HG03066 (cell line): ENCODE results near the gene NDUFAF2.
"Not testable (repeated sequence)": the region's sequence is repeated elsewhere in the genome, so short reads cannot be mapped to it uniquely, and the experiment has no call there.

Experiments
- ATAC-seq: cut with Tn5 transposase; IDR thresholded peaks from one replicate; pipeline ENCODE4 v1.9.1; 2021; ENCODE audit warnings: low read depth; ENCODE audit not compliant: unreplicated experiment

Gene NDUFAF2, protein sequence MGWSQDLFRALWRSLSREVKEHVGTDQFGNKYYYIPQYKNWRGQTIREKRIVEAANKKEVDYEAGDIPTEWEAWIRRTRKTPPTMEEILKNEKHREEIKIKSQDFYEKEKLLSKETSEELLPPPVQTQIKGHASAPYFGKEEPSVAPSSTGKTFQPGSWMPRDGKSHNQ

GRCh38 chr5:60944904-60945812 lies at the start of gene NDUFAF2, which contains the start of gene ERCC8:
TSS of gene NDUFAF2 (plus strand) at chr5:60945205. CDS start at chr5:60945256, 51 bp downstream.
TSS of gene ERCC8 (minus strand) at chr5:60945070. CDS start at chr5:60945008, 62 bp downstream.
- ATAC-seq, result peak; percentile 100

DNA sequence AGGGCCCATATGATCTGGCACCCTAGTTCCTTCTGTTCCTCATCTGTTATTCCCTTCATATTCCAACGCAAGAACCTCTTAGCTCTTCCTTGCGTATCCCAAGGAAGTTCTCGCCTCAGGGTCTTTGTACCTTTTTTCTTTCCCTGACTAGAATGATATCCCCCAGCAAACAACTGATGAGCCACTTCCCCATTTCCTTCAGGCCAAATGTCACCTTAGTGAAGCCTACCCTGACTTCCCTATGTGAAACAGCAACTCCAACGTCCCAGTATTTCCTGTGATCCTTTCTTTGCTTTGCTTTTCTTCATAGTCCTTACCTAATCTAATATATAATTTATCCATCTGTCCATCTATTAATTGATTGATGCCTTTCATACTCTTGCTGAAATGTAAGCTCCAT lies 48.0 kb upstream of the NDUFAF2 start:
- ATAC-seq, result no peak

GRCh38 chr5:60903356-60903755 lies 41.6 kb upstream of the NDUFAF2 start:
- ATAC-seq, result no peak

DNA sequence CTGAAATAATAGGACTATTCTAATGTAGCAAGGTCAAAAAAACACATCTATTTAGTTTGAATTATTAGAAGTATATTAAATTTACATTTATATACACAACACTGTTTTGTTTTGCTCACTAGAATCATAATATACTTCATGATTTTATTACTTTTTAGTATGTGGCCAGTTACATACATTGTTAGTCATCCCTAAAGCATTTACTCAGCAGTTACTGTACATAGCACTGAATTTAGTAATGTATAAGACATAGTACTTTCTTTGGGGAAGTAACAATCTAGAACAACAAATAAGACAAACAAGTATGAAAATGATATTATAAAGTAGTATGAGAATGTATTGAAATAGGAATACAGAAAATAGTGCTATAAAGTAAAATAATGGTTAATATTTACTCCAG lies 28.4 kb upstream of the NDUFAF2 start:
- ATAC-seq, result no peak

GRCh38 chr5:60918466-60918865 lies 26.5 kb upstream of the NDUFAF2 start:
- no peak for ATAC-seq

DNA sequence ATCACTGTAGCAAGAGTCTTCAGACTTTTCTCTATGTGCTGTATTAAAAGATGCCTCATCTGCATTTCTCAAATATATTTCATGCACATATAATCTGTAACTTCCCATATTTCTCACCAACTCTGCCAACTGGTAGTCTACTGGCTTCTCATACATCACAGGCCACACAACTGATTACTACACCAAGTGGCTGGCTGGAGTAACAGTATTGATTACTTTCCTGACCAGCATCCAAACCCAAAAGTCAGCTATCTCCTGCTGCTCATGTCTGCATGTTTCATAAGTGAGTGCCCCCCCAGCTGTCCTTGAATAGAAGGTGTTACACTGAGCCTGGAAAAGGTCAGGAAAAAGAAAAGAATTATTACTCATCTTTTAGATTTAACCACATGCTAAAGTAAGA lies 17.6 kb upstream of the NDUFAF2 start:
- no peak for ATAC-seq

GRCh38 chr5:60929024-60929423 lies 16.0 kb upstream of the NDUFAF2 start:
- no peak for ATAC-seq

DNA sequence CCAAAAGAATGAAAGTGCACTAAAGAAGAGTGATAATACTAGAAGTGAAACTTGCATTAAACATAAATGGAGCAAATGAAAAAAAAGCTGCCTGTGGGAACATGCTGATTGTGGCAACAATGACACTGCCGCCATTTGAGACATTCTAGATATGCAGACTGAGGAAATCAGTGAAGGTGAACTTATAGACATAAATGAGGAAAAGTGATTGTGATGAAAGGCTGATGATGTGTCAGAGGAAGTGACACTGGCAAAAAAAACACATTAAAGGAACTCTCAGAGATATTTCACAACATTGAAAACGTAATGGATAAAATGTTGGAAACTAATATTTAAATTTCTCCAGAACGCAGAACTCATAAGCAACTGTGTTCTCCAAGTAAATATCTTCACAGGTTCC lies 1.4 kb upstream of the NDUFAF2 start:
- ATAC-seq, result no peak

DNA sequence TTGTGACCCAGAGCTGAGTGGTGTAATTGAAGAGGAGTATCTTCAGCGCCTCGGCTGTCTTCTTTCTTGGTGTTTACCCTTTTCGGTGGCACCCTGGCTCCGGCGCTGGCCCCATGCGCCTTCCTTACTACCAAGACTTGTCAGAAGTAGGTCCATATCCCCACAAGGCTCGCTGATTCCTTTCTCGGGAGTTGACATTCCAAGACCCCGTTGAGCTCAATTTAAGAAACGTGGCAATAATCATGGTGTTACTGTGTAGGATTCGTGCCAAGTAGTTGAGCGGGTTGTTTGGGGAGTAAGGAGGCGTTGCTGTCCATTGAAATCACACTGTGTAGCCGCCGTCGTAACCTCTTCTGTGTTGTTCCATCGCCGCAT lies 795 bp downstream of the NDUFAF2 start:
- peak; percentile 28 for ATAC-seq

GRCh38 chr5:60948738-60949137 lies 3.7 kb downstream of the NDUFAF2 start:
- no peak for ATAC-seq

GRCh38 chr5:60955239-60955638 lies 10.2 kb downstream of the NDUFAF2 start:
- ATAC-seq, result no peak

DNA sequence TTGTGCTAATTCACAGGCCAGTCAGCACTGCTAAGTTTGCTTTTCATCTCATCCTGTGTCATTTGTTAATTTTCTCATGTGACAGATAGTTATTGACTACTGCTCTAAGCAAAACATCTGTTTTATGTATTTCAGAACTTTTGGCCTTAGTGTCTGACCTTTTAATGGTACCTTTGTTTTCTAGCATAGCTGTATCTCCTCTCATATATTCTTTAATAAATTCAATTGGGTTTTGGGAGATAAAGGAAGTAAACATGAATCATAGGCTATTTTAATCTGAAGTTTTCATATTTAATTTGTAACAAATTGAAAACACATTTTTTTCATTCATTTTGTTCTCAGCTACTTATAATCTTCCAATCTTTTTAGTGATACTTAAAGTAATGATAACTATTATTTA lies 13.1 kb downstream of the NDUFAF2 start:
- ATAC-seq, result no peak

DNA sequence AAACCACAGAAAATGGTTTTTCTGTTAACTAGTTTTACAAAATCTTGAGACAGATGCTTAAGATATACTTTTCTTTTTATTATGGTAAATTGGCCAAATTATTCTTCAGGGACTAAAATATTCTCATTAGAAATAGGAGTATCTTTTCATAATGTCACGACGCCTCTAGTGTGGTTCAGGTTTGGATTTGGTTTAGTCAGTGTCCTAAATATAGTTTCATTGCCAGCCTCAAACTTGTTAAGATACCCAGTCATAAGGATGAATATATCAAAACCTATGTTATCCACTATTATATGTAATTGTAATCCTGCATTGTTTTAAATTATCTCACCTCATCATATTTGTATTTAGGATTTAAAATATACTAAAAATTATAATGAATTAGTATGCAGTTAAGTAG lies 13.7 kb downstream of the NDUFAF2 start:
- ATAC-seq, result no peak

DNA sequence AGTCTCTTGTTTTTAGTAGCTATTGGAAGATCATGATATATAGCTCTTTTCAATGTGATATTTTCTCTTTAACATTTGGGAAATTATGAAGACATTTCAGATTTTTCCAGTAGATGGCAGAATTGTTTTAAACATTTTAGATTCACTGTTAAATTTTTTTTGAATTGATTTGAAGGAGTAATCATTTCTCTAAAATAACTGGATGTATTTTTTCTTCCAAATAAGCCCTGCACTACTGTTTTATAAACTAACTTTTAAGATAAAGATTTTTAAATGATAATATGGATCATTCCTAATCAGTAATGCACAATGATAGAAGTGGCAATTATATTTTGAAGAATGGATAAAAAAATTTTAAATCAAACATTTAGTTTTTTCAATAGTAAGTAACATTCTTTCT lies 14.2 kb downstream of the NDUFAF2 start:
- ATAC-seq, result no peak

- ATAC-seq, result no peak
Observed at GRCh38 chr5:60960591-60960990, 15.6 kb downstream of the NDUFAF2 start.

- ATAC-seq, result no peak
Observed at GRCh38 chr5:60961685-60962084, 16.7 kb downstream of the NDUFAF2 start.

GRCh38 chr5:60972231-60972630 lies 27.2 kb downstream of the NDUFAF2 start:
- no peak for ATAC-seq

- no peak for ATAC-seq
Observed at GRCh38 chr5:60977956-60978737, 33.1 kb downstream of the NDUFAF2 start.

GRCh38 chr5:60978968-60979367 lies 34.0 kb downstream of the NDUFAF2 start:
- ATAC-seq, result no peak

DNA sequence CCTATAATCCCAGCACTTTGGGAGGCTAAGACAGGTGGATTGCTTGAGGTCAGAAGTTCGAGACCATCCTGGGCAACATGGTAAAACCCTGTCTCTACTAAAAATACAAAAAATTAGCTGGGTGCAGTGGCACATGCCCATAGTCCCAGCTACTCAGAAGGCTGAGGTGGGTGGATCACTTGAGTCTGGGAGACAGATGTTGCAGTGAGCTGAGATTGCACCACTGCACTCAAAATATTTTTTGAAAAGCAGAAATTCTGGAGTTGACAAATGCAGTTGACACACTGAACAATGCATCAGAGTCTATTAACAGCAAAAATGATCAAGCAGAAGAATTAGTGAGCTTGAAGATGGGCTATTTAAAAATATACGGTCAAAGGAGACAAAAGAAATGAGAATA lies 35.5 kb downstream of the NDUFAF2 start:
- no peak for ATAC-seq

GRCh38 chr5:60982127-60982526 lies 37.1 kb downstream of the NDUFAF2 start:
- not testable (repeated sequence) for ATAC-seq
